Vagina (tissue), 2 donors: Measurements from ENCODE around the gene RNU6-9.

Experiments used
- POLR2AphosphoS5 ChIP-seq, 2 donors: sonication (generic); formaldehyde crosslinking; IDR thresholded peaks; one replicate each; pipeline ENCODE4 v1.9.0; 2017; ENCODE audit warnings: antibody characterized with exemption in 2 of 2, mild to moderate bottlenecking in 2 of 2, low read depth in 1 of 2; ENCODE audit not compliant: insufficient read depth in 1 of 2
- TF ChIP-seq, protein P1 (sequence below), 3 experiments: fragments of 450-650 bp in 2 of 3; fragments of 200-600 bp in 1 of 3; sonication (generic) in 1 of 3; IDR thresholded peaks; one replicate each; pipeline ENCODE4 v1.5.1; 2017 to 2019; ENCODE audit warnings: antibody characterized with exemption in 3 of 3, mild to moderate bottlenecking in 2 of 3, moderate library complexity in 2 of 3

DNA sequence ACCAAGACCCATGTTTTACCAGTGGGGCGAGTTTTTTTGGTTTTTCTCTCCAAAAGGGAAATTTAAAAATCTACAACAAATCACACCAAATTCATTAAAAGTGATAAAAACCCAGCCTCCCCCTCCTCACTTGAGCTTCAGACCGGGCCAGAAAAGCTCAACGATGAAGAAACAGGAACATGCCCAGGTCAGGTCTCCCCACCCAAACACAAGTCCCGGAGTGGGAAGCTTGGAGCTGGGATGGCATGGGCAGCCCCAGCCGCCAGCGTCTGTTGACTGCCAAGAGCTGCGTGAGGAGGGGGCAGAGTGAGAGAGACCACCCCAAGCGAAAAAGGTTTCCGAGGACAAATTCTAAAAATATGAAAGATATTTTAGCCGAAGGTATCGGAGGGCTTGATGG is 3.7 kb downstream of the RNU6-9 start:
- no peak for TF ChIP-seq POLR2AphosphoS5 (IDR thresholded peaks at IDR 0.05; ENCODE audit: insufficient read depth in 1 of 2, low read depth in 1 of 2)
- TF ChIP-seq, protein P1, sequence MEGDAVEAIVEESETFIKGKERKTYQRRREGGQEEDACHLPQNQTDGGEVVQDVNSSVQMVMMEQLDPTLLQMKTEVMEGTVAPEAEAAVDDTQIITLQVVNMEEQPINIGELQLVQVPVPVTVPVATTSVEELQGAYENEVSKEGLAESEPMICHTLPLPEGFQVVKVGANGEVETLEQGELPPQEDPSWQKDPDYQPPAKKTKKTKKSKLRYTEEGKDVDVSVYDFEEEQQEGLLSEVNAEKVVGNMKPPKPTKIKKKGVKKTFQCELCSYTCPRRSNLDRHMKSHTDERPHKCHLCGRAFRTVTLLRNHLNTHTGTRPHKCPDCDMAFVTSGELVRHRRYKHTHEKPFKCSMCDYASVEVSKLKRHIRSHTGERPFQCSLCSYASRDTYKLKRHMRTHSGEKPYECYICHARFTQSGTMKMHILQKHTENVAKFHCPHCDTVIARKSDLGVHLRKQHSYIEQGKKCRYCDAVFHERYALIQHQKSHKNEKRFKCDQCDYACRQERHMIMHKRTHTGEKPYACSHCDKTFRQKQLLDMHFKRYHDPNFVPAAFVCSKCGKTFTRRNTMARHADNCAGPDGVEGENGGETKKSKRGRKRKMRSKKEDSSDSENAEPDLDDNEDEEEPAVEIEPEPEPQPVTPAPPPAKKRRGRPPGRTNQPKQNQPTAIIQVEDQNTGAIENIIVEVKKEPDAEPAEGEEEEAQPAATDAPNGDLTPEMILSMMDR (IDR thresholded peaks at IDR 0.05) = no peak
